ENCODE data around the gene PIK3C2G.

The PIK3C2G gene

GRCh38 chr12:18361433-18361832, 100.1 kb downstream of the PIK3C2G start:
- no peak overlapping the region for H3K27ac ChIP-seq
- TF ChIP-seq CTCF (IDR thresholded peaks at IDR 0.05) (no peak), ZFX (IDR thresholded peaks at IDR 0.05; ENCODE audit: borderline replicate concordance) (no peak)

DNA sequence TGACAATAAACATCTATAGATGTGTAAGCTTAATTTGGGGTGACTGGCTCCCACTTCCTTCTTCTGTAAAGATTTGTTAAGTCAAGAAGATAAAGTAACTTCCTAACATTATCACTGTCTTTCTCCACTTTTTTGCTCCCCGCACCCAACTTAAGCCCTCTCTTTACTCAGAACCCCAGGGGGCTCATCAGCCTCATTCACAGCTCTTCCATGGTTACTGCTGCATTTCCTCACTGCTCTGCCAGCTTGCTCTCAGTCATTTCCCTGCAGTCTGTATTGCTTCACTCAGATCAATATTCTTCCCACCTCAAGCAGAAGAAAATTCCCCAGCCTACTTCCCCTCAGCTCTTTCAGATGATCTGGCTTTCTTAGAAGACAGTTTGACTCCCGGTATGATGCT, 102.0 kb downstream of the PIK3C2G start:
- H3K27ac ChIP-seq: no peak overlapping the region
- TF ChIP-seq CTCF (IDR thresholded peaks at IDR 0.05): no peak
- TF ChIP-seq ZFX (IDR thresholded peaks at IDR 0.05; ENCODE audit: borderline replicate concordance): no peak

GRCh38 chr12:18368594-18368993, 107.3 kb downstream of the PIK3C2G start:
- no peak for TF ChIP-seq CTCF (IDR thresholded peaks at IDR 0.05)
- no peak for TF ChIP-seq ZFX (IDR thresholded peaks at IDR 0.05; ENCODE audit: borderline replicate concordance)
- H3K27ac ChIP-seq: no peak overlapping the region

- no peak for TF ChIP-seq CTCF (IDR thresholded peaks at IDR 0.05)
- no peak for TF ChIP-seq ZFX (IDR thresholded peaks at IDR 0.05; ENCODE audit: borderline replicate concordance)
- no peak overlapping the region for H3K27ac ChIP-seq
Measured at GRCh38 chr12:18373181-18373580, 111.9 kb downstream of the PIK3C2G start.

GRCh38 chr12:18375131-18375530, 113.8 kb downstream of the PIK3C2G start:
- no peak overlapping the region for H3K27ac ChIP-seq
- no peak for TF ChIP-seq CTCF (IDR thresholded peaks at IDR 0.05)
- TF ChIP-seq ZFX (IDR thresholded peaks at IDR 0.05; ENCODE audit: borderline replicate concordance): no peak

- no peak for TF ChIP-seq CTCF (IDR thresholded peaks at IDR 0.05)
- TF ChIP-seq ZFX (IDR thresholded peaks at IDR 0.05; ENCODE audit: borderline replicate concordance): no peak
- no peak overlapping the region for H3K27ac ChIP-seq
Measured at GRCh38 chr12:18375583-18375982, 114.3 kb downstream of the PIK3C2G start.

- no peak overlapping the region for H3K27ac ChIP-seq
- no peak for TF ChIP-seq ZFX (IDR thresholded peaks at IDR 0.05; ENCODE audit: borderline replicate concordance)
- no peak for TF ChIP-seq CTCF (IDR thresholded peaks at IDR 0.05)
Measured at GRCh38 chr12:18382236-18382885, 121.0 kb downstream of the PIK3C2G start.
